ENCODE results near the gene HOXA5. TPM values are rescaled to one million over a fixed set of nuclear protein-coding genes. Genes with fewer than 3 reads are reported as not detected.
A peak's percentile ranks its signal among the peaks of the same experiment; 100 is the strongest.

HOXA5 gene
- total and polyA plus RNA-seq, 8 donors = 2.9 to 53.1 (median 10.7) TPM

DNA sequence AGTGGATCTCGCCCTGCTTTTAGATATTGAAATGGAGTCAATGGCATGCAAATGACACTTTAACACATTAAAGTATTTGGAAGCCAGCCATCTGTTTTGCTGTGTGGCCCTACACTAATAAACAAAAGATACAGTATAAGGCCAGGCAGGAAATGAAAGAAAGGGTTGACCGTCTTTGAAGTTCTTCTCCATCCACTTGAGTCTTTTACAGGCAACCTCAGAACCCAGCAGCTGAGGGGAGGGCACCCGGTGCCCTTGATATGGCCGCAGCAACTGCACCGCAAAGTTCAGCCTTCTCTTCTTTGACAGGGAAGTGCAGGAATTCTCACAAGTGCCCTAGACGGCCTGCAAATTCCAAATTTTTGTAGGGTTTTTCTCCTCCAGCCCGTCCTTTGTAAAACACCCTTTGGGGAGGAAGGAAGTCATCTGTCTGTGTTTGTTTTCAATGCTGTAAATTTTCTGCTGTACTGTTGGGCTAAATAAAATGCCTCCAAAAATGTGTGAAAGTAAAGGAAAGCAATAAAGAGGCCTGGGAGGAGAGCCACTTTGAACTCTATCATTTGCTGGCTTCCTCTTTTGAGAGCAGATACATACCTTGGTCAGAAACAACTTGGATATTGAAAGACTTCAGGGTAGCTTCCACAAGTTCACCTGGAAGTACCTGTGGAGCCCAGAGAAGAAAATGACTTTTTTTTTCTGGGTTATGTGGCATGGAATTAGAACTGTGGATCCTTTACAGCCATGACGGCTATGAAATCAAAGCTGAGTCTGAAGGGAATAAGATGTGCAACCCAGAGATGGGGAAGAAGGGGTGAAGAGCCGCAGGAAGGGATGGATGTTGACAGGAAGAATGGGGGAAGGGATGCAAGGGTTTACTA, 51.3 kb downstream of the HOXA5 start:
- TF ChIP-seq, protein P1, sequence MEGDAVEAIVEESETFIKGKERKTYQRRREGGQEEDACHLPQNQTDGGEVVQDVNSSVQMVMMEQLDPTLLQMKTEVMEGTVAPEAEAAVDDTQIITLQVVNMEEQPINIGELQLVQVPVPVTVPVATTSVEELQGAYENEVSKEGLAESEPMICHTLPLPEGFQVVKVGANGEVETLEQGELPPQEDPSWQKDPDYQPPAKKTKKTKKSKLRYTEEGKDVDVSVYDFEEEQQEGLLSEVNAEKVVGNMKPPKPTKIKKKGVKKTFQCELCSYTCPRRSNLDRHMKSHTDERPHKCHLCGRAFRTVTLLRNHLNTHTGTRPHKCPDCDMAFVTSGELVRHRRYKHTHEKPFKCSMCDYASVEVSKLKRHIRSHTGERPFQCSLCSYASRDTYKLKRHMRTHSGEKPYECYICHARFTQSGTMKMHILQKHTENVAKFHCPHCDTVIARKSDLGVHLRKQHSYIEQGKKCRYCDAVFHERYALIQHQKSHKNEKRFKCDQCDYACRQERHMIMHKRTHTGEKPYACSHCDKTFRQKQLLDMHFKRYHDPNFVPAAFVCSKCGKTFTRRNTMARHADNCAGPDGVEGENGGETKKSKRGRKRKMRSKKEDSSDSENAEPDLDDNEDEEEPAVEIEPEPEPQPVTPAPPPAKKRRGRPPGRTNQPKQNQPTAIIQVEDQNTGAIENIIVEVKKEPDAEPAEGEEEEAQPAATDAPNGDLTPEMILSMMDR (IDR thresholded peaks at IDR 0.05) = no peak
- TF ChIP-seq POLR2AphosphoS5 (IDR thresholded peaks at IDR 0.05) (no peak), POLR2A (IDR thresholded peaks at IDR 0.05) (no peak), EP300 (IDR thresholded peaks at IDR 0.05) (no peak)
- no peak overlapping the region for H3K4me3 ChIP-seq
- no peak for DNase-seq
- H3K36me3 ChIP-seq = no peaks in the 10 kb centered on the region
- peaks cover 0 to 9% (median 4%) of the 10 kb centered on the region in 4 donors for H3K9me3 ChIP-seq
- 63 to 74% (median 68%) methylated on average over 9 of the region's 9 CpGs for WGBS, 5 donors
- no peak overlapping the region for H3K27ac ChIP-seq
- intact Hi-C loops (cut with DNase I; ENCODE audit: low total_unique reads) = no loop called here
- H3K27me3 ChIP-seq = peaks cover 5 to 89% (median 48%) of the 10 kb centered on the region in 3 donors
- H3K4me1 ChIP-seq = peaks cover under 1 to 14% (median 11%) of the 10 kb centered on the region in 4 donors

DNA sequence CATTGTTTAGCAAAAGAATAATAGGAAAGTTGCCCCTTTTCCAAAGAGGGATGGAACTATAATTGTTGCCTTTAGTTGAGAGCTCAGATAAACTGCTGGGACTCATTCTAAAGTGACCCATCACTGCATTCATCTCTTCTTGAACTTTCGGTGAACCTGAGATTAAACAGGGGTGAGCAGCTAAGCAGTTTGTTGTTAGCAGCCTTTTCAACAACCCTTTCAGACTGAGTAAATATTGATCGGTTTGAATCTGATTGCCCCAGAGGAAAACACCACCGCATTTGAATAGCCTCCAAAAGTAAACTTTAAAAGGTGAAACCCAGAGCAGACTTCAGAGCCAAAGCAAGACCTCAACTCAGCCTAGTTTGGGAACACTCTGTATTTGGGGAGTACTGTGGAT, 52.4 kb downstream of the HOXA5 start:
- peak in 1 of 2 donors; percentile 39 for DNase-seq
- Histone ChIP-seq H3K27me3 (peaks cover 5 to 89% (median 43%) of the 10 kb centered on the region in 3 donors), H3K4me1 (peaks cover 0 to 5% (median 1%) of the 10 kb centered on the region in 4 donors), H3K36me3 (no peaks in the 10 kb centered on the region), H3K4me3 (no peak overlapping the region), H3K27ac (no peak overlapping the region), H3K9me3 (peaks cover 0 to 9% (median 4%) of the 10 kb centered on the region in 4 donors)
- TF ChIP-seq POLR2AphosphoS5 (IDR thresholded peaks at IDR 0.05) (no peak), POLR2A (IDR thresholded peaks at IDR 0.05) (no peak), EP300 (IDR thresholded peaks at IDR 0.05) (no peak)
- TF ChIP-seq, protein P1 (IDR thresholded peaks at IDR 0.05) = no peak
- 11 to 38% (median 27%) methylated on average over 3 of the region's 3 CpGs for WGBS, 5 donors
- intact Hi-C loops (cut with DNase I; ENCODE audit: low total_unique reads) = no loop called here

Small RNA genes within 50 kb of the gene (small RNA-seq; reads per million reads assigned to genes)
- 0 reads per million in 4 donors for gene AC004080.5
- gene RF01977 = 0 reads per million in 4 donors
- 0 reads per million in 4 donors for gene RF02140
- gene RF02141 = 0 reads per million in 4 donors

Other genes with a start within 250 kb of the HOXA5 start
- under 1 TPM in 1 of 5 donors, not detected in 4; 0.55 TPM for gene HOXA1, start 47.7 kb downstream of the HOXA5 start, total RNA-seq
- 1 to 10 TPM in 1 of 3 donors, under 1 TPM in 1, not detected in 1; 0.31 to 1.1 TPM for gene HOXA1, start 47.7 kb downstream of the HOXA5 start, polyA plus RNA-seq
- gene HOXA2, start 41.0 kb downstream of the HOXA5 start, total RNA-seq = 1 to 10 TPM in 3 of 5 donors, under 1 TPM in 1, not detected in 1; 0.89 to 2.3 (median 1.1) TPM
- 1 to 10 TPM; 1.1 to 3.7 (median 1.2) TPM for gene HOXA2, start 41.0 kb downstream of the HOXA5 start, polyA plus RNA-seq
- 1 to 10 TPM in 3 of 5 donors, under 1 TPM in 2; 0.55 to 5.8 (median 2.2) TPM for gene HOXA4, start 12.9 kb downstream of the HOXA5 start, total RNA-seq
- gene HOXA4, start 12.9 kb downstream of the HOXA5 start, polyA plus RNA-seq = 10 to 100 TPM in 1 of 3 donors, 1 to 10 TPM in 2; 4.4 to 17.0 (median 5.9) TPM
- gene HOXA6, start 4.1 kb upstream of the HOXA5 start, total RNA-seq = 10 to 100 TPM in 1 of 5 donors, 1 to 10 TPM in 1, not detected in 3; 3.7 to 12.7 TPM
- gene HOXA6, start 4.1 kb upstream of the HOXA5 start, polyA plus RNA-seq = under 1 TPM in 1 of 3 donors, not detected in 2; 0.81 TPM
- 10 to 100 TPM in 1 of 5 donors, 1 to 10 TPM in 2, under 1 TPM in 2; 0.87 to 42.6 (median 5.2) TPM for gene HOXA3, start 8.9 kb upstream of the HOXA5 start, total RNA-seq
- gene HOXA3, start 8.9 kb upstream of the HOXA5 start, polyA plus RNA-seq = 1 to 10 TPM; 2.8 to 5.2 (median 4.8) TPM
- gene HOXA7, start 13.0 kb upstream of the HOXA5 start, total RNA-seq = 10 to 100 TPM in 1 of 5 donors, 1 to 10 TPM in 3, not detected in 1; 1.1 to 34.8 (median 3.3) TPM
- 1 to 10 TPM in 1 of 3 donors, under 1 TPM in 2; 0.98 to 7.9 (median 1.00) TPM for gene HOXA7, start 13.0 kb upstream of the HOXA5 start, polyA plus RNA-seq
- gene HOXA9, start 21.9 kb upstream of the HOXA5 start, total RNA-seq = 10 to 100 TPM in 1 of 5 donors, not detected in 4; 68.1 TPM
- gene HOXA9, start 21.9 kb upstream of the HOXA5 start, polyA plus RNA-seq = under 1 TPM in 1 of 3 donors, not detected in 2; 0.25 TPM
- gene HOXA10, start 30.6 kb upstream of the HOXA5 start, total RNA-seq = 100 to 1,000 TPM in 1 of 5 donors, under 1 TPM in 1, not detected in 3; 0.92 to 337 TPM
- gene HOXA10, start 30.6 kb upstream of the HOXA5 start, polyA plus RNA-seq = under 1 TPM in 1 of 3 donors, not detected in 2; 0.18 TPM
- 1 to 10 TPM in 1 of 5 donors, not detected in 4; 5.2 TPM for gene HOXA11, start 41.6 kb upstream of the HOXA5 start, total RNA-seq
- gene HOXA11, start 41.6 kb upstream of the HOXA5 start, polyA plus RNA-seq = not detected
- 10 to 100 TPM in 1 of 5 donors, not detected in 4; 29.0 TPM for gene HOXA13, start 56.4 kb upstream of the HOXA5 start, total RNA-seq
- gene HOXA13, start 56.4 kb upstream of the HOXA5 start, polyA plus RNA-seq = not detected
- gene EVX1, start 99.1 kb upstream of the HOXA5 start, total RNA-seq = not detected
- gene EVX1, start 99.1 kb upstream of the HOXA5 start, polyA plus RNA-seq = not detected